ENCODE results near the gene CCDC88C.

GRCh38 chr14:91367173-91368171 is 50.1 kb downstream of the CCDC88C start:
- TF ChIP-seq CTCF (IDR thresholded peaks at IDR 0.05): no peak
- no peak for TF ChIP-seq POLR2A (IDR thresholded peaks at IDR 0.05)
- no peak for TF ChIP-seq EP300 (IDR thresholded peaks at IDR 0.05)
